PC-9 (cell line): Measurements from ENCODE around the gene EMC7.

Experiments used
- CTCF ChIP-seq: fragments of 200-600 bp; sonication (generic); conservative IDR thresholded peaks from 2 replicates; pipeline ENCODE4 v1.6.1; 2017; ENCODE audit warnings: mixed run types, antibody characterized with exemption, mild to moderate bottlenecking, moderate library complexity
- EZH2 ChIP-seq: fragments of 200-600 bp; sonication (generic); IDR thresholded peaks from 2 replicates; pipeline ENCODE4 v1.8.0; 2017; ENCODE audit warnings: antibody characterized with exemption, low read depth

GRCh38 chr15:34065941-34066340 is 35.7 kb downstream of the EMC7 start:
- TF ChIP-seq CTCF (no peak), EZH2 (no peak)
